Renal pelvis (tissue), 12 donors: ENCODE data around the gene SPDYE9. TPM values are rescaled to one million over a fixed set of nuclear protein-coding genes. Genes with fewer than 3 reads are reported as not detected.
"Not testable (repeated sequence)": the region's sequence is repeated elsewhere in the genome, so short reads cannot be mapped to it uniquely, and the experiment has no call there.

Experiments
- DNase-seq: peaks from one replicate; pipeline ENCODE4 v3.0.0-alpha.2; 2013
- long read RNA-seq, 16 experiments: transcript quantifications; one replicate each; lab custom pipeline, GENCODE V29; 2026
- polyA plus RNA-seq, 3 donors: library from polyadenylated mRNA; unstranded; fragments of 120-200 nt; gene quantifications; one replicate each; pipeline ENCODE4 v1.2.1, GENCODE V29; 2013; ENCODE audit not compliant: insufficient read length in 3 of 3

Gene SPDYE9, protein sequence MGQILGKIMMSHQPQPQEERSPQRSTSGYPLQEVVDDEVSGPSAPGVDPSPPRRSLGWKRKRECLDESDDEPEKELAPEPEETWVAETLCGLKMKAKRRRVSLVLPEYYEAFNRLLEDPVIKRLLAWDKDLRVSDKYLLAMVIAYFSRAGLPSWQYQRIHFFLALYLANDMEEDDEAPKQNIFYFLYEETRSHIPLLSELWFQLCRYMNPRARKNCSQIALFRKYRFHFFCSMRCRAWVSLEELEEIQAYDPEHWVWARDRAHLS
- polyA plus RNA-seq: 1 to 10 TPM in 2 of 3 donors, under 1 TPM in 1; 0.41 to 1.3 (median 1.1) TPM
- long read RNA-seq, donor 1: 0 reads
- long read RNA-seq, donor 2: 0 reads
- long read RNA-seq, donor 3: 0 reads
- long read RNA-seq, donor 4: 0 reads
- long read RNA-seq, donor 5: 0 reads
- long read RNA-seq, donor 6: 0 reads
- long read RNA-seq, donor 7: 0 reads
- long read RNA-seq, donor 8: 0 reads
- long read RNA-seq, donor 9: 0 reads
- long read RNA-seq, donor 10: 0 reads
- long read RNA-seq, donor 11: 0 reads
- long read RNA-seq, donor 12: 0 reads
- long read RNA-seq, donor 13: 0 reads
- long read RNA-seq, donor 14: 0 reads
- long read RNA-seq, donor 15: 0 reads
- long read RNA-seq, donor 16: 0 reads

- DNase-seq: not testable (repeated sequence)
Measured at GRCh38 chr7:73085938-73086337, at the start of gene SPDYE9. Gene SPDYE9 (minus strand): TSS chr7:73086038. CDS start chr7:73084238, 1,800 bp downstream.

GRCh38 chr7:73134866-73135265 lies 49.0 kb upstream of the SPDYE9 start:
- not testable (repeated sequence) for DNase-seq

- not testable (repeated sequence) for DNase-seq
Measured at GRCh38 chr7:73132651-73133217, 46.9 kb upstream of the SPDYE9 start.

GRCh38 chr7:73130612-73131011 lies 44.8 kb upstream of the SPDYE9 start:
- DNase-seq: not testable (repeated sequence)

- not testable (repeated sequence) for DNase-seq
Measured at GRCh38 chr7:73124126-73124525, 38.3 kb upstream of the SPDYE9 start.

- not testable (repeated sequence) for DNase-seq
Measured at GRCh38 chr7:73122778-73123447, 37.1 kb upstream of the SPDYE9 start.

- not testable (repeated sequence) for DNase-seq
Measured at GRCh38 chr7:73118155-73118554, 32.3 kb upstream of the SPDYE9 start.

- not testable (repeated sequence) for DNase-seq
Measured at GRCh38 chr7:73057811-73058210, 28.0 kb downstream of the SPDYE9 start, which contains the start of gene SPDYE11. Gene SPDYE11 (minus strand): TSS chr7:73057911. CDS start chr7:73056111, 1,800 bp downstream.

DNA sequence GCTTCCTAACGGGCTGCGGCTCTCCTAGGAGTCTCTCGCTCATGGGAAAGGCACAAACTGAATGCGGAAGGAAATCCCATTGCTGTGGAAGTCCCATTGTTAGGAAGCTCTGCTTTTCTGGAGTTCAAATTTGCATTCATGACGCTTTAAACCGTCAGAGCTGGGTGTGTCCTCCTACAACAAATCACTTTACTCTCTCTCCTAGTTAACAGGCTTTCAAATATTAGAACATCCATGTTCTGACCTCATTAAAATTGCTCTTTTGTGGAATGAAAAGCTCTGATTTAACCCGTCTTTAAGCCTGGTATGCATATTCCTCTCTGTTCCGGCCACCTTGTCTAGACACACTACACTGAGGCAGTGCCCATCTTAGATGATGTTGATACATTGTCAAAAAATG lies 56.2 kb downstream of the SPDYE9 start, which contains the start of gene SPDYE8:
Gene SPDYE8, minus strand, starts transcription at position 101 of the 400 bp plus-strand sequence. CDS start 1,800 bp downstream, outside the sequence.
- DNase-seq: not testable (repeated sequence)

Other genes with a start within 250 kb of the SPDYE9 start
- gene POM121, start 160.9 kb downstream of the SPDYE9 start, polyA plus RNA-seq: 10 to 100 TPM; 46.9 to 52.2 (median 47.6) TPM
- 1 to 10 TPM in 2 of 3 donors, under 1 TPM in 1; 0.94 to 3.1 (median 2.0) TPM for gene TRIM74, start 116.6 kb downstream of the SPDYE9 start, polyA plus RNA-seq
- 1 to 10 TPM in 1 of 3 donors, under 1 TPM in 2; 0.19 to 1.0 (median 0.64) TPM for gene SPDYE8, start 56.3 kb downstream of the SPDYE9 start, polyA plus RNA-seq
- gene SPDYE11, start 28.1 kb downstream of the SPDYE9 start, polyA plus RNA-seq: 1 to 10 TPM in 2 of 3 donors, under 1 TPM in 1; 0.41 to 1.3 (median 1.2) TPM
- 10 to 100 TPM; 19.0 to 20.7 (median 19.4) TPM for gene NSUN5, start 222.8 kb upstream of the SPDYE9 start, polyA plus RNA-seq
- gene TRIM50, start 242.0 kb upstream of the SPDYE9 start, polyA plus RNA-seq: under 1 TPM; 0.24 to 0.38 (median 0.33) TPM
- under 1 TPM; 0.28 to 0.64 (median 0.56) TPM for gene FKBP6, start 242.1 kb upstream of the SPDYE9 start, polyA plus RNA-seq